GM19035 (cell line): ENCODE measurements around the gene SPRY4.
"Not testable (repeated sequence)": the region's sequence is repeated elsewhere in the genome, so short reads cannot be mapped to it uniquely, and the experiment has no call there.

Source experiments
- ATAC-seq: cut with Tn5 transposase; IDR thresholded peaks from one replicate; pipeline ENCODE4 v1.9.1; 2021; ENCODE audit not compliant: unreplicated experiment

Gene SPRY4

DNA sequence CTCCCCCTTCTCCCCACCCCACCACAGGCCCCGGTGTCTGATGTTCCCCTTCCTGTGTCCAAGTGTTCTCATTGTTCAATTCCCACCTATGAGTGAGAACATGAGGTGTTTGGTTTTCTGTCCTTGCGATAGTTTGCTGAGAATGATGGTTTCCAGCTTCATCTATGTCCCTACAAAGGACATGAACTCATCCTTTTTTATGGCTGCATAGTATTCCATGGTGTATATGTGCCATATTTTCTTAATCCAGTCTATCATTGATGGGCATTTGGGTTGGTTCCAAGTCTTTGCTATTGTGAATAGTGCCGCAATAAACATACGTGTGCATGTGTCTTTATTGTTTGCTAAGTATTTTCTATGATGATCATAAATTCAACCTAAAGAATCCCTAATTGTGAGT, 60.7 kb downstream of the SPRY4 start:
- not testable (repeated sequence) for ATAC-seq

DNA sequence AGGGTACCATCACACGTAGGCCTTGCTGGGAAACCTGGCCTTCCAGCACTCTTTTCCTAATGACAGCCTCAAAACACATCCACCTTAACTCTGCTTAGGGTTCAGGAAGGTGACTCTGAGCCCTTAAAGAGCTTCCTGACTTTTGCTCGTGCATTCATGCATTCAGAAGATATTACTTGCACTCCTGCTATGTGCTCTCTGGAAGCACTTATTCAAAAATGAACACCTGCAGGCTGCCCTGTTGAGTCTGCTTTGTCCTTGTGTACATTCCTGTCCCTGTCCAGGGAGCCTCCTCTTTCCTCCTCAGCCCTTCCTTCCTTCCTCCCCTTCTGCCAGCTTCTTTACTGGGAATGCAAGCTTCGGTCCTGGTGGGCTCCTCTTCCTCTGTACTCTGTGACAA, 61.5 kb downstream of the SPRY4 start:
- no peak for ATAC-seq

DNA sequence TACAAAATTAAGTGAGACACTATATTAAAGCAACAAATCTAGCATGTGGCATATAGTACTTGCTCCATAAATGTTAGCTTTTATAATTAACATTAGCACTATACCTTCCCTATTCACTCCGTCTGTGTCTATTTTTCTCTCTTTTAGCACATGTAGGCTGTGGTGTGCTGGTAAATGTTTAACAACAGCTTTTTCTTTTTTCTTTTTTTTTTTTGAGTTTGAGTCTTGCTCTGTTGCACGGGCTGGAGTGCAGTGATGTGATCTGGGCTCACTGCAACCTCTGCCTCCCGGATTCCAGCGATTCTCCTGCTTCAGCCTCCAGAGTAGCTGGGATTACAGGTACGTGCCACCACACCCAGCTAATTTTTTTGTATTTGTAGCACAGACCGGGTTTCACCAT, 62.1 kb downstream of the SPRY4 start:
- ATAC-seq, result no peak
